Stimulated activated CD8-positive, alpha-beta memory T cell treated with anti-CD3 and anti-CD28 coated beads, Interleukin-2, amount 100 ng/mL, for 1 hour (primary cell): ENCODE measurements around the gene ZNF83.
"Not testable (repeated sequence)": the region's sequence is repeated elsewhere in the genome, so short reads cannot be mapped to it uniquely, and the experiment has no call there.

Experiments used
- DNase-seq, 2 donors: peaks; one replicate each; pipeline ENCODE4 v3.0.0-alpha.2; 2020; ENCODE audit warnings: low read depth in 2 of 2

The ZNF83 gene

GRCh38 chr19:52637718-52638585, at the start of gene ZNF83:
ZNF83 (minus strand) TSS chr19:52638355.
- peak; percentile 76 to 88 for DNase-seq

DNA sequence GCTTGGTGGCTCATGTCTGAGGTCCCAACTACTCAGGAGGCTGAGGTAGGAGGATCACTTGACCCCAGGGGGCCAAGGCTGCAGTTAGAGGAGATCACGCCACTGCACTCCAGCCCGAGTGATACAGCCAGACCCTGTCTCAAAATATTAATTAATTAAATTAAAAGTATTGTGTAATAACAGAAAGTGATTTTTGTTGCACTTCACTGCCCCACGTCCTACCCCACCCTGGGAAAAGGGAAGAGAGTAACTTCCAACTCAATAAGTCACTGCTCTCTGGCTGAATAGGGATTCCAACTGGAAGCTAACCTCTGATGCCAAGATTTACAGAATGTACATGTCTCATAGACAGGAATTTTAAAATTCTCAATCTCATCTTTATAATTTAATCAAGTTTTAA, 49.5 kb upstream of the ZNF83 start:
- DNase-seq: no peak

GRCh38 chr19:52685811-52686210, 47.7 kb upstream of the ZNF83 start:
- DNase-seq: no peak

GRCh38 chr19:52681216-52681615, 43.1 kb upstream of the ZNF83 start:
- DNase-seq: not testable (repeated sequence)

DNA sequence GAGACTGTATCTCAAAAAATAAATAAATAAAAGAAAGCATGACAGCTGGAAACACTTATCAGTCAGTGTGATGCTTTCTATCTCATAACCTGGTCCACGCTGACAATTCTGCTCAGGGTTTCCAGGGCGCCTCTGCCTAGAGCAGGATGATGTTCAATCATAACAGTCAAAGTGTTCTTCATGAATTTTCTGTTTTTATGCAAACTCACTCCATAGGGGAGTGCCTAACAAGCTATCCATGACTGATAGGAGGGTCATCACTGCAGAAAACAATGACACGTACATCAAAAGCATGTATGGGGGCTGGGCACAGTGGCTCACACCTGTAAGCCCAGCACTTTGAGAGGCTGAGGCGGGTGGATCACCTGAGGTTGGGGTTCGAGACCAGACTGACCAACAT, 41.4 kb upstream of the ZNF83 start:
- DNase-seq: no peak

DNA sequence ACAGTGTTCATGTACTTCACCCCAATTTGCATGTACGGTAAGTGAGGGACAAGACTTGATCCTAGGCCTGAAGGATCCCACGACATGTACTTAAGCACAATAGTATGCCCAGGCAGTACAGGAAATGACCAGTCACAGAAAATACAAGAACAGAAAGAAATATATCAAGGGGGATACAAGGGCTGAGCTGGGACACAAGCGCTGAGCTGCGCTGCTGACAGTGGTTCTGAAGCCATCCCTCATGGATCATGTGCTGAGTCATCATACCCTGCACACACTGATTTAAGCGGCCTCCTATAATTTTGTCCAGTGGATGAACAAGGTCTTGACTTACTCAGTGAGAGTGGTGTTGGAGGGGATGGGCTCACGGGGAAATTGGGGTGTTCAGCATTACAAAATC, 37.1 kb upstream of the ZNF83 start:
- DNase-seq: not testable (repeated sequence)

GRCh38 chr19:52673014-52673413, 34.9 kb upstream of the ZNF83 start:
- no peak for DNase-seq

DNA sequence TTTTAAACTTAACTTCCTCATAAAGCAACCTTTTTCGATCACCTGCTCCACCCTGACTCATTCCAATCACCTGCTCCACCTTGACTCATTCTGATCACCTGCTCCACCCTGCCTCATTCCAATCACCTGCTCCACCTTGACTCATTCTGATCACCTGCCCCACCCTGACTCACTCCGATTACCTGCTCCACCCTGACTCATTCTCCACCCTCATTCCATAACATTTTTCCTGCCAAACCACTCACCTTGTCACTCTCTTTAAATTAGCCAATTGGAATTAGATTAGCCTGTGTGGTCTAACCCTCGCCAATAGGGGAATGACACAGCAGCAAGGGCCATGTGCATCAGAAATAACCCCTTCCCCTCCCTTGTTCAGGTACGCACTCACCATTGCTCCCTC, 31.9 kb upstream of the ZNF83 start:
- no peak for DNase-seq

DNA sequence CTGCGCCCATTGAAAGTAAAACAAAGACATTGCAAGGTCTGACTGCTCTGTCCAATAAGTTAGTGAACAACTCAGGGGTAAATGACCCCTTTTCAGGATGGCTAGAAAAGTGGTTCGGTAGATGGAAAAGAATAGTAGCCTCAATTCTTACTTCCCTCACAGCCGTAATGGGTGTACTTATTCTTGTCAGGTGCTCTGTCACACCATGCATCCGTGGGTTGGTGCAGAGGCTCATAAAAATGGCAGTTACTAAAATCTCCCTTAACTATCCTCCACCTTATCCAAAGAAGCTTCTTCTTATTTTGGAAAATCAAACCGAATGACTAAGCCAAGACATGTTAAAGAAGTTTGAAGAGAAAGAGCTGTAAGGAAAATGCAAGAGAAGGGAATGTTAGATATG, 31.4 kb upstream of the ZNF83 start:
- DNase-seq: no peak

DNA sequence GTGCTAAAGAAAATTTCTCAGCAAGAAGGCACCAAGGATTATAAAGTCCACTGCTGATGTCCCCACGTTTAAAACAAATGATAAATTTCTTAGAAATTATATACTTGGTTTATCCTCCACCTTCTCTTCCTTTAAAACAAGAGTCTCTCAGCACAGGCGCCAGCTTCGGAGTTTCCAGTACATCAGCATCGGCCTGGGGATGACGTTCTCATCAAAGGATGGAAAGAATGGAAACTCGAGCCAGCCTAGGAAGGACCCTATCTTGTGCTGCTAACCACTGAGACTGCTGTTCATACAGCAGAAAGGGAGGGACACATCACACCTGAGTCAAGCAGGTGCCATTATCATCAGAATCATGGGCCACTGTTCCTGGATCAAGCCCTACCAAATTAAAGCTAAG, 29.8 kb upstream of the ZNF83 start:
- DNase-seq: no peak

DNA sequence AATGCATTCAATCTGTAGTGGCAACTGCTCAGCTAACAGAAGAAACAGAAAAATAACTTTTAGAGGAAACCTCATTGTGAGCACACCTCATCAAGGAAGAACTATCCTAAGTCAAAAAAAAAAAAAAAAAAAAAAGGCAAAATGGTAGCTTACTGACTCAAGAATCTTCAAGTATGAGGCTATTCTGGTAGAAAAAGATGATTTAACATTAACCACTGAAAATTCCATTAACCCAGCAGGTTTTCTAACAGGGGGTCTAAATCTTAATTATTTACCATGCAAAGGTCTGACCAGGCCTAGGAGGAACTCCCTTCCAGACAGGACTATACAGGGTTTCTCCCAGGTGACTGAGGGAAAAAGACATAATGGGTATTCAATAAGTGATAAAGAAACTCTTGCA, 28.4 kb upstream of the ZNF83 start:
- DNase-seq: no peak

DNA sequence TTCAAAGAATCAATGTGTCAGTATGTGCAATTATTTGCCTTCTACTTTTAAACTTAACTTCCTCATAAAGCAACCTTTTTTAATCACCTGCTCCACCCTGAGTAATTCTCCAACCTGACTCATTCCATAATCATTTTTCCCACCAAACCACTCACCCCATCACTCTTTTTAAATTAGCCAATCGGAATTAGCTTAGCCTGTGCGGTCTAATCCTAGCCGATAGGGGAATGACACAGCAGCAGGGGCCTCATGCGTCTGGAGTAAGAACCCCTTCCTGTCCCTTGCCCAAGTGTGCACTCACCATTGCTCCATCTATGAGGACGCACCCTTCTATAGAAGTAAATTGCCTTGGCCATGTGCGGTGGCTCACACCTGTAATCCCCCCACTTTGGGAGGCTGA, 27.4 kb upstream of the ZNF83 start:
- no peak for DNase-seq

- no peak for DNase-seq
Observed at GRCh38 chr19:52665027-52665426, 26.9 kb upstream of the ZNF83 start.

GRCh38 chr19:52664461-52664860, 26.3 kb upstream of the ZNF83 start:
- DNase-seq: no peak

- DNase-seq: no peak
Observed at GRCh38 chr19:52662631-52663030, 24.5 kb upstream of the ZNF83 start.

GRCh38 chr19:52660981-52661380, 22.8 kb upstream of the ZNF83 start:
- DNase-seq: no peak

DNA sequence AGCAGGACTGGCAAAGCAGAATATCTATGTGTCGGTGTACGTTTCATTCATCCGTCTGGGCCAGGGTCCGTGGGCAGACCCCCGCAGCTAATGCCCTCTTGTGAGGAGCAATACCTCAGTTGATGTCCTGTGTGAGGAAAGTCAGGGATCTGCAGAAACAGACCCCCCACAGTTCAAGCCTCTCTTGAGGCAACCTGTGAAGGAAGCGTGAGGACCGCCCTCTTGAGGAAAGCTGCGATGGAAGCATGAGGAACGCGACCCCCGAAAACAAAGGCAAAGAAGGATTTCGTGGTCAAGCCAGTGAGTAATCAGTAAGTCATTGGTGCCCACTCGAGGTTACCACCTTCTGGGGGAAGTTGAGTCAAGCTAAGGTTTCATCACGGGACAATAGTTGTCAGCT, 20.9 kb upstream of the ZNF83 start:
- no peak for DNase-seq

DNA sequence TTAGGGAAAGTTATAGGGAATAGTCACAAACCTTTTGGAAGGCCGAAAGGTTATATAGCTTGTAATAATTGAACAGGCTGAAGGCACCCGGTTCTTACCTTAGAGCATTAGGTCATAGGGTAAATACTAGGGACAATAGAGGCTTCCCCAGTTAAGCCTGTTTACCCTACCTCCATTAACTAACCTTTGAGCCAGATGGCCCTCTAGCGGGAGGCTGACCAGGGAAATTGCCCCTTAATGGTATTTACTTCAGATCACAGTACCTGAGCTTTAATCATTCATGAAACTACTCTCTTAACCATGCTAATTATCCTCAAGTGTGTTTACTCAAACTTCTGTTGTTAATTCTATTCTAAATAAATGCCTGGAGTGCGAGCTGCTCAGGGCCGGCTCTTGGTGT, 20.4 kb upstream of the ZNF83 start:
- no peak for DNase-seq

GRCh38 chr19:52653161-52653560, 15.0 kb upstream of the ZNF83 start:
- DNase-seq: no peak

DNA sequence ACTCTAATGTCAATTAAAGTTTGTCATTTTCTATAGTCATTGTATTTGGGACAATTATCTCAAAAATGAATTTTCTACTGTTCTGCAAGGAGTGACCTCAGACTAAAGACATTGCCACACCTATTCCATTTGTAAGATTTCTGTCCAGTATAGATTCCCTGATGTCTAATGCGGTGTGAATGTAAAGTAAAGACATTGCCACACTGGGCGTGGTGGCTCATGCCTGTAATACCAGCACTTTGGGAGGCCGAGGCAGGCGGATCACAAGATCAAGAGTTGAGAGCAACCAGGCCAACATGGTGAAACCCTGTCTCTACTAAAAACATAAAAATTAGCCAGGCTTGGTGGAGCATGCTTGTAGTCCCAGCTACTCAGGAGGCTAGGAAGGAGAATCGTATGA, 13.8 kb upstream of the ZNF83 start:
- no peak for DNase-seq

DNA sequence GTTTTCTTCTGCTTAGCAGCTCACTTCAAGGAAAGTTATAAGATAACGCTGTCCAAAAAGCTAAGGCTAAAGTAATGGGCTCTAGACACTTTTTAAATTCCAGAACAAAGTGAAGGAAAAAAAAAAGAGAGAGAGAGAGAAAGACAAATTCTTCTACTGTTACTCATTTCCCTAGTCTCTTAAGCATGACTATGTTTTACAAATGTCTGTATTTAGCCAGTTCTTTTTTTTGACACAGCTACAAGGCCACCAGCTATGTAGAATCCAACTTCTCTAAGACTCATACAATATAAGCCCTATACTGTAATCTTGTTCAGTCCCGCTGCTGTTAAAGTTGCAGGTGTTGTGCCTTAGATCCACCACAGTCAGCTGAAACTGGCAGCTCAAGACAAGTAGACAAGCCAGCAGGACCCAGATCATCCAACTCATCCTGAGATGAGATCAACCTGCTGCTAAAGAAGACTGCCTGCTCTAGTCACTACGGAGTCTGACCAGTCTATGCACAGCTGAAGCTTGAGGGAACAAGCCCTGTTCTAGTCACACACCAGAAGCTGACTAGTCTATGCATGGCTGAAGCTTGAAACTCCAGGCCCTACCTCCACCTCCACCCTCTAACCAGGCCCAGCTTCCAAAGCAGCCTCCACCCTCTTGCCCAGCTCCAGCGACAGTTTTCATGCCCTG, 10.3 kb upstream of the ZNF83 start:
- DNase-seq: no peak

- DNase-seq: no peak
Observed at GRCh38 chr19:52646571-52647217, 8.5 kb upstream of the ZNF83 start.

GRCh38 chr19:52640916-52641315, 2.8 kb upstream of the ZNF83 start:
- DNase-seq: no peak
